Heart left ventricle (tissue), 13 donors: ENCODE results near the gene KCNG2.

Source experiments
- POLR2A ChIP-seq, 2 donors: fragments of 450-650 bp; IDR thresholded peaks; one replicate each; pipeline ENCODE4 v1.6.1; 2017; ENCODE audit warnings: antibody characterized with exemption in 2 of 2, mild to moderate bottlenecking in 2 of 2, moderate library complexity in 2 of 2
- TF ChIP-seq, protein P1 (sequence below), 12 donors: fragments of 200-600 bp; sonication (generic) in 4 of 12; IDR thresholded peaks; one replicate each; pipeline versions ENCODE4 v1.5.0 to v1.8.0; 2018 to 2022; ENCODE audit warnings: antibody characterized with exemption in 12 of 12, mild to moderate bottlenecking in 5 of 12
- donor health status: ischemic (EF 13 %, LVEDD 7.1; RV severe dilation, severe dysfunction).
- donor health status: DM: no; HTN: yes; CAD: no.
- donor health status: DM: no; HTN: no; CAD: no.
- donor health status: ischemic (EF 25% LVEDD 6.9; RV normal size, moderate dysfunction).
- donor health status: ischemic (EF 25% LVEDD 5.7; RV mildly dilated, moderate dysfunction).
- donor health status: ischemic (EF 35%, LVEDD 5.7; RV mildly dilated, moderate dysfunction).
- donor health status: nonischemic (EF 11% LVEDD 7.7; RV severe dilation, severe dysfunction).
- donor health status: DM: yes; HTN: yes; CAD: no.
- donor health status: PGD.
- donor health status: ischemic (EF 29% LVEDD 5.4; RV normal size, mild dysfunction).
- donor health status: nonischemic (EF 23%, LVEDD 6.1; RV moderate dilation, normal function).

DNA sequence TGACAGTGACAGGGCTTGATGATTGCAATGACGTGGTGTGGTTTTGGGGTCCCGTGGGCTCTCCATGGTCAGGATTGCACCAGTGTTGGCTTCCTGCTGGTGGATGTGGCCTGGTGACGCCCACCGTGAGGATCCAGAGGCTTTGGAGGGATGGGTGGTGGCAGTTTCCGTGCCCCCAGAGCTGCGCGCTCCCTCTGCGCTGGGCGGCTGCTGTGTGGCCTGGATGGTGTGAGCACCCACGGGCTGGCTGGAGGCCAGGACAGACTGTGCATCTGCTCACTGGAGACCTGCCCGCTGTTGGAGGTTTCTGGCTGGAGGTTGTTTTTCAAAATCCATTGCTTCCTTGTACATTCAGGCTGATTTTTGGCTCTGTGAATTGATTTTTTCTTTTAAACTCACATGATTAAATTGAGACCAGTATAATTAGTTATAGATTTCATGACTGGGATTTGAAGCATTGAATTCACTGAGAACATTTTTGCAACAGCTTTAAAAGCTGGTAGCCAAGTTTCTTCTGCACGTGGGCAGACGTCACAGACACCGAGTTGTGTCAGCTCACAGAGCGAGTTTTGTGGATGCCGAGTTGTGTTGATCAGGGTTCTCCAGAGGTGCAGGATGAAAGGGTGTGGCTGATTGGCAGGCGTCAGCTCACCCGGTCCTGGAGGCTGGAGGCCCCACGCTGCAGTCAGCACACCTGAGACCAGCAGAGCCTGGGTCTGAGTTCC lies 72.7 kb downstream of the KCNG2 start:
- TF ChIP-seq, protein P1, sequence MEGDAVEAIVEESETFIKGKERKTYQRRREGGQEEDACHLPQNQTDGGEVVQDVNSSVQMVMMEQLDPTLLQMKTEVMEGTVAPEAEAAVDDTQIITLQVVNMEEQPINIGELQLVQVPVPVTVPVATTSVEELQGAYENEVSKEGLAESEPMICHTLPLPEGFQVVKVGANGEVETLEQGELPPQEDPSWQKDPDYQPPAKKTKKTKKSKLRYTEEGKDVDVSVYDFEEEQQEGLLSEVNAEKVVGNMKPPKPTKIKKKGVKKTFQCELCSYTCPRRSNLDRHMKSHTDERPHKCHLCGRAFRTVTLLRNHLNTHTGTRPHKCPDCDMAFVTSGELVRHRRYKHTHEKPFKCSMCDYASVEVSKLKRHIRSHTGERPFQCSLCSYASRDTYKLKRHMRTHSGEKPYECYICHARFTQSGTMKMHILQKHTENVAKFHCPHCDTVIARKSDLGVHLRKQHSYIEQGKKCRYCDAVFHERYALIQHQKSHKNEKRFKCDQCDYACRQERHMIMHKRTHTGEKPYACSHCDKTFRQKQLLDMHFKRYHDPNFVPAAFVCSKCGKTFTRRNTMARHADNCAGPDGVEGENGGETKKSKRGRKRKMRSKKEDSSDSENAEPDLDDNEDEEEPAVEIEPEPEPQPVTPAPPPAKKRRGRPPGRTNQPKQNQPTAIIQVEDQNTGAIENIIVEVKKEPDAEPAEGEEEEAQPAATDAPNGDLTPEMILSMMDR (IDR thresholded peaks at IDR 0.05): no peak
- no peak for TF ChIP-seq POLR2A (IDR thresholded peaks at IDR 0.05)
